Gastrocnemius medialis (tissue), 4 donors: ENCODE data around the gene E2F4. TPM values are rescaled to one million over a fixed set of nuclear protein-coding genes. Genes with fewer than 3 reads are reported as not detected.

ENCODE experiments used
- ATAC-seq, 2 donors: fragments of 150-250 bp; one replicate each; pipeline ENCODE4 v1.9.1; 2016
- DNase-seq, 2 donors: peaks; one replicate each; pipeline ENCODE4 v3.0.0-alpha.2; 2019
- H3K27ac ChIP-seq, 4 donors: fragments of 200-600 bp; sonication (generic); 1 replicate in 1 of 4; 2 replicates in 3 of 4; pipeline ENCODE4 v1.5.1; 2016 to 2018; ENCODE audit warnings: mild to moderate bottlenecking in 2 of 4, moderate library complexity in 1 of 4
- H3K27me3 ChIP-seq, 3 donors: fragments of 200-600 bp; sonication (generic) in 2 of 3; 1 replicate in 1 of 3; 2 replicates in 2 of 3; pipeline versions ENCODE4 v1.5.1 to v1.6.0; 2016 to 2019; ENCODE audit warnings: mild to moderate bottlenecking in 1 of 3, moderate library complexity in 1 of 3
- H3K36me3 ChIP-seq, 2 donors: fragments of 200-600 bp; sonication (generic) in 1 of 2; one replicate each; pipeline ENCODE4 v1.5.1; 2017 to 2018
- H3K4me1 ChIP-seq, 2 donors: fragments of 200-600 bp; sonication (generic) in 1 of 2; one replicate each; pipeline ENCODE4 v1.5.1; 2016 to 2017; ENCODE audit warnings: mild to moderate bottlenecking in 2 of 2
- H3K4me3 ChIP-seq, 4 donors: fragments of 200-600 bp; sonication (generic) in 3 of 4; 1 replicate in 1 of 4; 2 replicates in 3 of 4; pipeline ENCODE4 v1.5.1; 2016 to 2019; ENCODE audit warnings: mild to moderate bottlenecking in 2 of 4
- H3K9me3 ChIP-seq, 3 donors: fragments of 200-600 bp; sonication (generic) in 2 of 3; 1 replicate in 1 of 3; 2 replicates in 2 of 3; pipeline ENCODE4 v1.5.1; 2016 to 2019
- POLR2A ChIP-seq, 2 donors: fragments of 450-650 bp; IDR thresholded peaks; one replicate each; pipeline ENCODE4 v1.6.1; 2017; ENCODE audit warnings: antibody characterized with exemption in 2 of 2, mild to moderate bottlenecking in 2 of 2, moderate library complexity in 2 of 2
- in situ Hi-C, 4 donors: fragments of 200-750 bp; cut with MboI; loops; one replicate each; pipeline versions ENCODE4 v1.15.0 to v1.8.0; 2017; ENCODE audit warnings: low sequenced_read_pairs in 4 of 4
- intact Hi-C: fragments of 100-400 bp; cut with DNase I; formaldehyde crosslinking; loops from one replicate; pipeline ENCODE4 v1.15.1; 2023; ENCODE audit warnings: low total_unique reads
- total RNA-seq, 4 donors: library from RNA; depleted of rRNA; stranded (reverse); fragments of >200 nt; gene quantifications; one replicate each; pipeline versions ENCODE4 v1.1.0 to v1.2.3, GENCODE V29; 2016
- TF ChIP-seq, protein P1 (sequence below), 5 experiments: fragments of 450-650 bp in 3 of 5; fragments of 200-600 bp in 2 of 5; sonication (generic) in 2 of 5; IDR thresholded peaks in 4 of 5; conservative IDR thresholded peaks in 1 of 5; 1 replicate in 4 of 5; 2 replicates in 1 of 5; pipeline ENCODE4 v1.5.1; 2016 to 2019; ENCODE audit warnings: antibody characterized with exemption in 5 of 5, mild to moderate bottlenecking in 3 of 5, moderate library complexity in 3 of 5

Gene E2F4
- total RNA-seq, 4 donors from 2014 or later, result 67.8 to 114 (median 96.5) TPM

- intact Hi-C loops (loop anchor here (2.0 kb wide), 1 partner anchor 173 kb away; no protein-coding TSS in a partner anchor), in situ Hi-C loops (loop anchor here (5.0 to 10.0 kb wide), 4 partner anchors 143 to 193 kb away; partner anchors contain the start of gene CES3 (in 1 of the 4))
- TF ChIP-seq POLR2A (IDR thresholded peaks at IDR 0.05), result no peak
- TF ChIP-seq, protein P1, sequence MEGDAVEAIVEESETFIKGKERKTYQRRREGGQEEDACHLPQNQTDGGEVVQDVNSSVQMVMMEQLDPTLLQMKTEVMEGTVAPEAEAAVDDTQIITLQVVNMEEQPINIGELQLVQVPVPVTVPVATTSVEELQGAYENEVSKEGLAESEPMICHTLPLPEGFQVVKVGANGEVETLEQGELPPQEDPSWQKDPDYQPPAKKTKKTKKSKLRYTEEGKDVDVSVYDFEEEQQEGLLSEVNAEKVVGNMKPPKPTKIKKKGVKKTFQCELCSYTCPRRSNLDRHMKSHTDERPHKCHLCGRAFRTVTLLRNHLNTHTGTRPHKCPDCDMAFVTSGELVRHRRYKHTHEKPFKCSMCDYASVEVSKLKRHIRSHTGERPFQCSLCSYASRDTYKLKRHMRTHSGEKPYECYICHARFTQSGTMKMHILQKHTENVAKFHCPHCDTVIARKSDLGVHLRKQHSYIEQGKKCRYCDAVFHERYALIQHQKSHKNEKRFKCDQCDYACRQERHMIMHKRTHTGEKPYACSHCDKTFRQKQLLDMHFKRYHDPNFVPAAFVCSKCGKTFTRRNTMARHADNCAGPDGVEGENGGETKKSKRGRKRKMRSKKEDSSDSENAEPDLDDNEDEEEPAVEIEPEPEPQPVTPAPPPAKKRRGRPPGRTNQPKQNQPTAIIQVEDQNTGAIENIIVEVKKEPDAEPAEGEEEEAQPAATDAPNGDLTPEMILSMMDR (IDR thresholded peaks at IDR 0.05 in 4 of 5, conservative IDR thresholded peaks at IDR 0.05 in 1 of 5), result no peak
- H3K4me3 ChIP-seq, result no peak overlapping the region
- peaks cover 28 to 36% of the 10 kb centered on the region in 2 donors for H3K4me1 ChIP-seq
- no peaks in the 10 kb centered on the region for H3K36me3 ChIP-seq
- DNase-seq (no peak), ATAC-seq (no peak)
- H3K27me3 ChIP-seq, result no peaks in the 10 kb centered on the region
- H3K27ac ChIP-seq, result no peak overlapping the region
- no peaks in the 10 kb centered on the region for H3K9me3 ChIP-seq
Observed at GRCh38 chr16:67157892-67158635, 33.9 kb upstream of the E2F4 start.

DNA sequence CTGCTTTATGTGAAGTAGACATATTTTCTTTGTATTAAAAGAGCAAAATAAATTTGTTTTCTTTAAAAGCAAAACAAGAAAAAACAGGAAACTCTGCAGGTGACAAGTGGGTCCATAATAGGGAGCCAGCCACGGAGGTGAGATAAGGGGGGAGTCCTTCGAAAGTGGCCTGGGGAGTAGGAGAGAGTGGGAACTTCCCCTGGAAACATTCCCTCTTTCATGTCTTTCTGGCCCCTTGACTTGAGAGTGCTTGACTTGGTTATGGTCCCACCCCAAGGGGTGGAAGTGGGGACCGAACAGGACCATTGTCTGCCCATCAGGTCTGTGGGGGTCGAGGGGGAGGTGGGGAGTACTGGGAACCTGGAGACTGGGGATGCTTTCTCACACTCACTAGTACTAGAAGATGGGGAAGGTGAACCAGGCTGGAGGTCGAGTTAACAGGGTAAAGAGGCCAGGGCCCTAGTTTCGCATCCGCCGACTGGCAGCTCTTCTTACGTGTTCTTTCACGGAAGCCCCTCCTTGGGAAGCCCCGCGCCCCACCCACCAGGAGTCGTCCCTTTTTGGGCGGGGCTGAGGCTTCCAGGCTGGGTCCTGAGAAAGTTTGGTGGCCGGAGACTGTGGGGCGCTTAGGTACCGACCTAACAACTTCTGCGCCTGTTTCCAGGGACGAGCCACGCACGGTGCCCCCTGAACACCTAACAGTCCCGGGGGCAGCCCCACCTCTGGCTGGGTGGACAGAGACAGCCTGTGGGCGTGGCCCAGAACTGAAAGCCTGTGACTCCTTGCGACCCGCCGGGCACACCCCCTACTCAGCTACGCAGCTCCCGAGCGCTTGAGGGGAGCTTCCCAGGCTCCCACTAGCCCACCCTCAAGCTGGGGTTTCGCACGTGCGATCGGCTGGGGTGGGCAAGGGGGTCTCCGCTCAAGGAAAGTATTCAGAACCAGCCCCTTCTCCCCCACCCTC, 33.0 kb upstream of the E2F4 start:
- in situ Hi-C loops, result loop anchor here (5.0 to 10.0 kb wide), 4 partner anchors 144 to 194 kb away; partner anchors contain the start of gene CES3 (in 1 of the 4)

GRCh38 chr16:67161595-67162058, 30.3 kb upstream of the E2F4 start:
- Histone ChIP-seq H3K27ac (peak overlapping the region; percentile 93 to 100 (median 95)), H3K4me1 (peaks cover 49 to 51% of the 10 kb centered on the region in 2 donors), H3K9me3 (no peaks in the 10 kb centered on the region), H3K27me3 (no peaks in the 10 kb centered on the region), H3K36me3 (no peaks in the 10 kb centered on the region), H3K4me3 (peak overlapping the region; percentile 75 to 87 (median 76))
- ATAC-seq, result peak; percentile 3 to 22
- in situ Hi-C loops, result no loop called here
- TF ChIP-seq, protein P1 (IDR thresholded peaks at IDR 0.05 in 4 of 5, conservative IDR thresholded peaks at IDR 0.05 in 1 of 5), result peak in 4 of 5 experiments; percentile 18 to 33 (median 22)
- no peak for TF ChIP-seq POLR2A (IDR thresholded peaks at IDR 0.05)
- intact Hi-C loops, result loop anchor here (2.0 to 5.0 kb wide), 3 partner anchors 86 to 211 kb away; partner anchors contain the start of genes CBFB, FHOD1 and SLC9A5
- peak; percentile 57 to 84 for DNase-seq

More for the DNA sequence above, 33.0 kb upstream of the E2F4 start:
- Histone ChIP-seq H3K36me3 (no peaks in the 10 kb centered on the region), H3K4me1 (peaks cover 37 to 44% of the 10 kb centered on the region in 2 donors), H3K4me3 (peak overlapping the region; percentile 75 to 87 (median 76)), H3K27me3 (no peaks in the 10 kb centered on the region), H3K27ac (peak overlapping the region; percentile 93 to 100 (median 95)), H3K9me3 (no peaks in the 10 kb centered on the region)
- TF ChIP-seq, protein P1 (IDR thresholded peaks at IDR 0.05 in 4 of 5, conservative IDR thresholded peaks at IDR 0.05 in 1 of 5), result no peak
- no peak for TF ChIP-seq POLR2A (IDR thresholded peaks at IDR 0.05)
- no peak for DNase-seq
- intact Hi-C loops, result loop anchor here (1.0 to 2.0 kb wide), 2 partner anchors 25 to 174 kb away; no protein-coding TSS in a partner anchor
- no peak for ATAC-seq

DNA sequence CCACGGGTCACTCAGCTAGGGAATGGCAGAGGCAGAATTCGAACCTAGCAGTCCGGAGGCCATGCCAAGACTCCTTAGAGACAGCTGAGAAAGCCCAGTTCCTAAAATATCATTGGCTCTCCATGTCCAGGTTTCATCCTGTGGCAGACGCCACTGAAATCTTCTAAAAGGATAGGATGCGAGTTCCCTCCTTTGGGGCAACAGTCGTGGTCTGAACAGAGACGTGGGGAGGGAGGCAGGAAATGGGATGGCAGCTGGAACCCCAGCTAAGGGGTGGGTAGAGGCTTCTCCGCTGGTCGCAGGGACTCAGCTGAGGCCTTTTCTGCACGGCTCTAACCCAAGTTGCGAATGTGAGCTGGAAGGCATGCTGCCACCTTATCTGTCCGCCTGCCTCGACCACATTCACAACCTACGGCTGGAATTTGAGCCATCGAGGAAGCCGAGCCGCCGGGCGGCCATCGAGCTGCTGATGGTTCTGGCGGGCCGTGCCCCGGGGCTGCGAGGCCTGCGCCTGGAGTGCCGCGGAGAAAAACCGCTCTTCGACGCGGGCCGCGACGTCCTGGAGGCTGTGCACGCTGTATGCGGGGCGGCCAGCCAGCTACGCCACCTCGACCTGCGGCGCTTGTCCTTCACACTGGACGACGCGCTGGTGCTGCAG, 29.3 kb upstream of the E2F4 start:
- Histone ChIP-seq H3K27ac (peak overlapping the region; percentile 93 to 100 (median 95)), H3K27me3 (no peaks in the 10 kb centered on the region), H3K9me3 (no peaks in the 10 kb centered on the region), H3K4me3 (peak overlapping the region; percentile 52 to 73 (median 65)), H3K4me1 (peaks cover 49 to 51% of the 10 kb centered on the region in 2 donors), H3K36me3 (no peaks in the 10 kb centered on the region)
- DNase-seq, result no peak
- intact Hi-C loops, result loop anchor here (2.0 to 5.0 kb wide), 2 partner anchors 85 to 212 kb away; partner anchors contain the start of genes FHOD1 and SLC9A5
- in situ Hi-C loops, result no loop called here
- no peak for TF ChIP-seq POLR2A (IDR thresholded peaks at IDR 0.05)
- TF ChIP-seq, protein P1 (IDR thresholded peaks at IDR 0.05 in 4 of 5, conservative IDR thresholded peaks at IDR 0.05 in 1 of 5), result no peak
- peak in 1 of 2 donors; percentile 5 for ATAC-seq
